Stimulated activated CD4-positive, alpha-beta T cell treated with anti-CD3 and anti-CD28 coated beads, Interleukin-2, amount 100 ng/mL, for 48 hours (primary cell): ENCODE data around the gene SRSF3.

Experiments used
- DNase-seq, 2 donors: peaks; one replicate each; pipeline ENCODE4 v3.0.0-alpha.2; 2020

Gene SRSF3

DNA sequence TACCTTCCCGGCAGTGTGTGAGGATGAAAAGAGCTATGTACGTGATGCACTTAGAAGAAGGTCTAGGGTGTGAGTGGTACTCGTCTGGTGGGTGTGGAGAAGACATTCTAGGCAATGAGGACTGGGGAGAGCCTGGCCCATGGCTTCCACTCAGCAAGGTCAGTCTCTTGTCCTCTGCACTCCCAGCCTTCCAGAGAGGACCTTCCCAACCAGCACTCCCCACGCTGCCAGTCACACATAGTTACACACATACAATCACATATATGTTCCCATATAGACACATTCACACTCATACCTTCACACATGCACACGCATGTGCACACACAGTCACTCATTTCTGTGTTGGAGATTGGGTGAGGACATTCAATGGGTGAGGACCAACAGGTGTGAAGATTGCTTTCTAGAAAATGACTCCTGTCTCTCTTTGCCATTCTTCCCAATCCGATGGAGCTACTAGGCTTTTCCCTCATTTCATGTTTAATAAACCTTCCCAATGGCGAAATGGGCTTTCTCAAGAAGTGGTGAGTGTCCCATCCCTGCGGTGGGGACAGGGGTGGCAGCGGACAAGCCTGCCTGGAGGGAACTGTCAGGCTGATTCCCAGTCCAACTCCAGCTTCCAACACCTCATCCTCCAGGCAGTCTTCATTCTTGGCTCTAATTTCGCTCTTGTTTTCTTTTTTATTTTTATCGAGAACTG lies 30.4 kb downstream of the SRSF3 start:
- no peak for DNase-seq

DNA sequence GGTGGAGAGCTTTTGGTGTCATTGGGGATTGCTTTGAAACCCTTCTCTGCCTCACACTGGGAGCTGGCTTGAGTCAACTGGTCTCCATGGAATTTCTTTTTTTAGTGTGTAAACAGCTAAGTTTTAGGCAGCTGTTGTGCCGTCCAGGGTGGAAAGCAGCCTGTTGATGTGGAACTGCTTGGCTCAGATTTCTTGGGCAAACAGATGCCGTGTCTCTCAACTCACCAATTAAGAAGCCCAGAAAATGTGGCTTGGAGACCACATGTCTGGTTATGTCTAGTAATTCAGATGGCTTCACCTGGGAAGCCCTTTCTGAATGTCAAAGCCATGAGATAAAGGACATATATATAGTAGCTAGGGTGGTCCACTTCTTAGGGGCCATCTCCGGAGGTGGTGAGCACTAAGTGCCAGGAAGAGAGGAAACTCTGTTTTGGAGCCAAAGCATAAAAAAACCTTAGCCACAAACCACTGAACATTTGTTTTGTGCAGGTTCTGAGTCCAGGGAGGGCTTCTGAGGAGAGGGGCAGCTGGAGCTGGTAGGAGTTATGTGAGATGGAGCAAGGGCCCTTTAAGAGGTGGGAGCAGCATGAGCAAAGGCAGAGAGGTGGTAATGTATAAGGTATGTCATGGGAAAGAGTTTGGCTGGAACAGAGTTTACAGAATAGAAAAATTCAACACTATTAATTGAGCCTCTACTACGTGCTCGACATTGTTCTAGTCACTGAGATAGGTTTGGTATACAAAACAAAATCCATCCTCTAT lies 31.2 kb downstream of the SRSF3 start:
- DNase-seq: no peak

DNA sequence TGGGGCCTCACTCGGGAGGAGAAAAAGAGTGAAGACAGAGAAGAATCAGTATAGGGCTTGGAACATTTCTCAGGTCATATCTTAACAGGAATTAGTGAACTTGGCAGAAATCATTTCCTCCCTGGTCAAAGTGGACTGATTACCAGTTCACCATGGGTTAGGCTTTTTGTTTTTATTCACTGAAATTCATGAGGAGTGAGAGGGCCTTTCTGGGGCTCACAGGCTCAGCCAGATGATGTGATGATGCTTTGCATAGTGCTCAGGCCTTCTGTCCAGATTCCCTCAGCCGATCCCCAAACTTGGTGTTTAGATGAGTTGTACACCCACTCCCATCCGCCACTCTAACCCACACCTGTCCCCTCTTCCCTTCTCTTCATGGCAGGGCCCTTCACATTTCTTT lies 32.5 kb downstream of the SRSF3 start:
- DNase-seq: no peak

DNA sequence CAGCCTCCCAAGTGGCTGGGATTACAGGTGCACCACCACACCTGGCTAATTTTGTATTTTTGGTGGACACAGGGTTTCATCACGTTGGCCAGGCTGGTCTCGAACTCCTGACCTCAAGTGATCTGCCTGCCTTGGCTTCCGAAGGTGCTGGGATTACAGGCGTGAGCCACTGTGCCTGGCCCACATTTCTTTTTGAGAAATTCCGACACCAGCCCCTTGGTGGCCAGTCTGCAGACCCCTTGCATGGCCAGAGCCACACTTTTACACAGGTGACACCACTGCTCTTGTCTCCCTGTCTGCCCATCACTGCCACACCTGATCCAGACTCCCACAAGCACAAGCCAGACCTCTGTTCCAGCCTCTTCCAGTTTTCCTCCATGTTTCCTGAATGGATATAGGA lies 33.0 kb downstream of the SRSF3 start:
- DNase-seq: no peak

DNA sequence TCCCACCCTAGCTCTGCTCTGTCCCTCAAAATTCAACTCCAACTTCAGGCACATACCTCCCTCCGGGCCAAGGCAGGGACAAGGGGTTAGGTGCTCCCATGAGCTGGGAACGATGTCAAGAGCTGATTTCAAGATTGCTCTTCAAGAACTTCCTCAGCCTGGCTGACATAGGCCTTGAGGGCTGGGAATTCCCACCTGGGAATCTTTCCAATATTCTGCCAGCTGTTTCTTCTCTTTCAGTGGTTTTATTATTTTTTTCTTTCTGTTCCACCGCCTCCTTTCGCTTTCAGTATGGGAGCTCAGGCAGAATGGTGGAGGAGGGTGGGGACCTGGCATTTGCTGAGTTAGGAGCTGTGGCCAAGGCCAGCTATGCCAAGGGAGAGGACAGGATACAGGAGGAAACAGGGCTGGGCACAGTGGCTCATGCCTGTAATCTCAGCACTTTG lies 33.7 kb downstream of the SRSF3 start:
- DNase-seq: no peak

DNA sequence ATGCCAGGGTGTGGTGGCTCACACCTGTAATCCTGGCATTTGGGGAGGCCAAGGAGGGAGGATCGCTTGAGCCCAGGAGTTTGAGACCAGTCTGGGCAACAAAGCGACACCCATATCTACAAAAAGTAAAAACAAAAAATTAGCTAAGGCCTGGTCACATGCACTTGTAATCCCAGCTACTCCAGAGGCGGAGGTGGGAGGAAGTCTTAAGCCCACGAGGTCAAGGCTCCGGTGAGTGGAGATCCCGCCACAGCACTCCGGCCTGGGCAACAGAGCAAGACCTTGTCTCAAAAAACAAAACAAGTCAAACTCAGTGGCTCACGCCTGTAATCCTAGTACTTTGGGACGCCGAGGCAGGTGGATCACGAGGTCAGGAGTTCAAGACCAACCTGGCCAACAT lies 35.6 kb downstream of the SRSF3 start:
- no peak for DNase-seq

DNA sequence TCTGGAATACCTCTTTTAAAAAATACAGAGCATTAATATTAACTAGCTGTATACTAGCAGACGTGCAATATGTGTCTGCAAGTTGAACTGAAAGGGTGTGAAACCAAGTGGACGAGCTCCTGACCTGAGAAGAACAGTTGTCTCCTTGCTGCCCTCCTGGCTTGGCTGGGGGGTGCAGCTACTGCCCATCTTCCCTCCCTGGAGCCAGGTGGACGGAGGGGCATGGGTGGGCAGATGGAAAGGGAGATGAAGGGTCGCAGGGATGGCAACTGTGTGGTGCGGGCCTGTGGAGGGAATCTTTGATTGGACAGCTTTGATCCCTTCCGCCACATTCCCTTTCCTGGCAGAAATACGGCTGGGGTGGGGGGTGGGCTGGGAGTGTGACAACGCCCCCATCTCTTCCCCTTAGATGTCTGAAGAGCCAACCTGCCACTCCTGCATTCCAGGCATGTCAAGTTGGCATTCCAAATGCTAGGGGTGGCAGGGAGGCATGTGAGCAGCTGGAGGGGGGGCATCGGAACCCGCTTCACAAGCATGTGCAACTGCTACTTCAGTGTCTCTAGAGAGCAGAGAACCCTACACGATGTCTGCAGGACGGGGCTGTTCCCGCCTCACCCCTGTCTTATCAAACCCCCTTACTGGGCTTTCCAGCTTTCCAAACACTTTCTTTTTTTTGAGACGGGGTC lies 37.3 kb downstream of the SRSF3 start:
- no peak for DNase-seq

DNA sequence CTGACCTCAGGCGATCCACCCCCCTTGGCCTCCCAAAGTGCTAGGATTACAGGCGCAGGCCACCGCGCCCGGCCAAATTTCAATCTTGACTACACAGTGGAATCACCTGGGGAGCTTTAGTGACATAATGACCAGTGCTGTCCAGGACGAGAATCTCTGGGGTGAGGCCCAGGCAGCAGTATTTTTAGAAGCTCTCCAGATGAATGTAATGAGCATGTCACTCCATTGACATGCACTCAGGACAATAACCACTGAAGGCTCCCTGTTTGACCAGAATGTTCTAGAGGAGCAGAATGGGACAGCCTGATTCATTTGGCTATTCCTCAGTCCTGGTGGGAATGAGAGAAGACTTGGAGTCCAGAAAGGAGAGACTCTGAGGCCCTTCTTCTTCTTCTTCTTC lies 39.2 kb downstream of the SRSF3 start:
- no peak for DNase-seq

DNA sequence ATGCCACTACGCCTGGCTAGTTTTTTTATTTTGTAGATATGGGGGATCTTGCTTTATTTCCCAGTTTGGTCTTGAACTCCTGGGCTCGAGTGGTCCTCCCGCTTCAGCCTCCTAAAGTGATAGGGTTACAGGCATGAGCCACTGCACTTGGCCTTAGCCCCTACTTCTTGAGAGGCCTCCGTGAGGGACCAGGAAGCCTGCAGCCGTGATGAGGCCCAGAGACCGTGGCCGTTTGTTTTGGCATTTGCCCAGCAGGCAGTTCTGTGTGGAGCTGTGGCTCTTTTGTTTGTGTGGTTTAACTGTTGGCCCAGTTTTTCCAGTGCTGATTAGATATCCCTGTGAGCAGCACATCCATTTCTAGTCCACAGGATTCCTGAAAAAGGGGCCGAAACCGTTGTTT lies 39.8 kb downstream of the SRSF3 start:
- no peak for DNase-seq

DNA sequence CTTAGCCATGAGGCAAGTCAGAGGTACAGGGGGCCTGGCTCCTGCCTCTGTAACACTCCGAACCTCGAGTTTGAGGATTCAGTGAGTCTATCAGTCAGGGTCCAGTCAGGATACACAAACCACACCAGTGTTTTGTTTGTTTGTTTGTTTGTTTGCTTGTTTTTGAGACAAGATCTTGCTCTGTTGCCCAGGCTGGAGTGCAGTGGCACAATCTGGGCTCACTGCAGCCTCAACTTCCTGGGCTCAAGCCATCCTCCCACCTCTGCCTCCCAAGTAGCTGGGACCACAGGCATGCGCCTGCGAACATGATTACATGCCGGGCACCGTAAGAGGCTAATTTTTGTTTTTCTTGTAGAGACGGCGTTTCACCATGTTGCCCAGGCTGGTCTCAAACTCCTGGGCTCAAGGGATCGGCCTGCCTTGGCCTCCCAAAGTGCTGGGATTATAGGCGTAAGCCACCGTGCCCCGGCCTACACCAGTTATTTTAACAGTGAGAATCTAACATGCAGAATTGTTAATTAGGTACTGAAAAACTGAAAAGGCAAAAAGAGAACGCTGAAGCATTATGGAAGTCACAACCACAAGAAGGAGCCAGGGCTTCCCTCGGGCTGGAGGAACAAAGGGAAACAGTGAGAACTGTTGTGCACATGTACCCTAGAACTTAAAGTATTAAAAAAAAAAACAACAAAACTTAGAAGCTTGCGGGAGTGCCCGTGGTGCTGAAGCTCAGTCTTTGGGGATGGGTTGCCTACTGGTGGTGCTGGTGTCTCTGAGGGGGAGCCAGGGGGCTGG lies 40.4 kb downstream of the SRSF3 start:
- DNase-seq: no peak

DNA sequence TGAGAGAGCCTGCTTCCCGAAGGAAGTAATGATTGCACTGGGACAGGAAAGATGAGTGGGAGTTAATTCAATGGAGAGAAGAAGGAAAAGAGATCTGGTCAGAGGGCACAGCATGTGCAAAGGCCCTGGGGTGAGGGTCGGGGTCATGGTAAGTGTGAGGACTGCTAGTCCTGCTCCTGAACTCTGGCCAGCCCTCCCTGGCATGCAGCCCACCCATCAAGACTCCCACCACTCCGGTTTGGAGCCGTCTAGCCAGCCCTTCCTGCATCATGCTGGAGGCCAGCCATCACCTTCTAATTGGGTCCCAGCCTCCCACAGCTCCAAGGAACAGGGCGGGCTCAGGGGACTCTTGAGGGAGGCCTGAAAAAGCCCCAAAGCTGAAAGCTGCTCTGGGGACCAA lies 42.1 kb downstream of the SRSF3 start:
- DNase-seq: no peak

DNA sequence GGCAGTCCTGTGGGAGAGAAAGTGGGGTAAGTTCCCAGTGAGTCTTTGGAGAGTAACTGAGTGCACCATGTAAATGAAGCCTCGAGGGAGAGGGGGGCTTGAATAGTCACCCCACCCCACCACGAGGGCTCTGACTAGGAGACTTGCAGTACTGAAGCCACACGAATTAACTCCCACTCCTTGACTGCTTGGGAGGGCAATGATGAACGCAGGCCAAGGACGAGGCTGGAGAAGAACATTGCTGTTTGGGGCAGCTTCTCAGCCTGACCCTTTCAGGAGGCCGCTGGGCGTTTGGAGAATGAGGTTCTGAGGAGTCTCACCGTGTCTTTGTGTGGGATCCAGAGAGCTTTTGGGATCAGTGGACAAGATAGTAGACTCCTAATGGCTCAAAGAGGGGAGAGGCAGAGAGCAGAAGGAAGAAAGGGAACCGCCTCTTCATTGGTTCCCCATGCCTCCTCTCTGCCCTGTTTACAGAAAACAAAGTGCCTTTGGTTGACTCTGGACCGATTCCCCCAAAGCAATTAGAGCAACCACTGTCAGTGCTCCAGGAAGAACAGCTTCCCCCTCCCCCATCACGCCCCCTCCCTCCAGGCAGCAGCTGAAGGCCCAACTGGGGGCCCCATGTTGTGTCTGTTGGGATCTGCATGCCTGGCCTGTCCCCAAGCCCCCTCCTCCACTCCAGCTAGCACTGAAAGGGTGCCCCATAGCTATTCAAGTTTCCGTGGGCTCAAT lies 42.7 kb downstream of the SRSF3 start:
- DNase-seq: no peak

DNA sequence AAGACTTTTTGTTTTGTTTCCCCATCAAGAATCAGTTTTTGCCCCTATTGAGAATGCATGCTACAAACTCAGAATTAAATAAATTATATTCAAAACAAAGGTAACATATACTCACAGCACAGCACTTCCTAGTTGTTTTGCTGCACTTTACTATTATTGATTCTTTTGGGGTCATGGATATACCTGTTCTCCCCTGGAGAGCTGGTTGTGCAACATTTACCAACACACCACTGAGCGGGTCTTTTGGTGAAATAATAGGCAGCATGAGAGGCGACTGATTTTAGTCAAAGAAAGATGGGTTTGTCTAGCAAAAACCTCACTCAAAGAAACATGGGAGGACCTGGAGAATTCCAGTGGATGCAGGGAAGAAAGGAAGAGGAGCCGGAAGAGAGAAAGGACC lies 44.4 kb downstream of the SRSF3 start:
- no peak for DNase-seq

DNA sequence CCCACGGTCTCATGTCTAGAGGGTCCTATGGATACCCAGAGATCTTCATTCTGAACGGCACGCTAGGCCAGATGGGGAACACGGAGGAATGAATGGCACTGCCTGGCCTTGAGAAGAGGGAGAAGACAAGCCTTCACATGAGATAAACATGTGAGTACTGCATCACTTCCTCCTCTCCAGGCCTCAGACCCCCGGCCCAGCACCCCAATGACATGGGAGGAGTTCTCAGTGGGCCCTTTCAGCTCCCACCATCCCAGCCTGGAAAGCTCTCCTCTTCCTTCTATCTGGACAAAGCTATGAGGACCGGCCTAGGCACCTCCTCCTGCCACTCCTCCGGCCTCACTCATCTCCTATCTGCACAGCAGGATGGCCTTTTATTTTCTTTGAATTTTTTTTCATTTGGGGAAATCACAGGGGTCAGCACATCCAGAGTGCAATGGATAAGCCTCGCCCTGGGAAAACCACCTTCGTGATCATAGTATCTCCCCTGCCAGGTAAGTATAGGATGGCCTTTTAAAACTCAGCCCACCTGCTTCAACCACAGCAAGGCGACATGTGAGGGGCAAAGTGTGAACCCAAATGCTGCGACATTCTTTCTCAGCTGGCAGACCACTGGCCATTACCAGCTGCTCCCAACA lies 45.1 kb downstream of the SRSF3 start:
- no peak for DNase-seq

DNA sequence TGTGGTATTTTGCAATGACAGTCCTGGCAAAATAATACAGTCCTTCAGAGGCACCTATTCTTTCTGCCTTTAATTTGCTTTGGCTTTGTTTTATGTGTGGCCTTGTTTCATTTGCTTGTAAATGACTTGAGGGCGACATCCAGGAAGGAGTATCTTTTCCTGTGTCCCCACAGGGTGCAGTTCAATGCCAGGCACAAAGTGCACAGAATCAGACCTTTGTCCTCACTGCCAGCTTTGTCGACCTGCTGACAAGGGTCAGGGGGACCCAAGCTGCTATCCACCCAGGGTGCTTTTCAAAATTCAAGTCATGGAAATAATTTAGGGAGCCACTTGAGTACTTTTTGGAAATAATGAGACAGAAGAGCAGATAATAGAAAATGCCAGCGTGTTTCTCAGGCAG lies 47.4 kb downstream of the SRSF3 start:
- DNase-seq: no peak

DNA sequence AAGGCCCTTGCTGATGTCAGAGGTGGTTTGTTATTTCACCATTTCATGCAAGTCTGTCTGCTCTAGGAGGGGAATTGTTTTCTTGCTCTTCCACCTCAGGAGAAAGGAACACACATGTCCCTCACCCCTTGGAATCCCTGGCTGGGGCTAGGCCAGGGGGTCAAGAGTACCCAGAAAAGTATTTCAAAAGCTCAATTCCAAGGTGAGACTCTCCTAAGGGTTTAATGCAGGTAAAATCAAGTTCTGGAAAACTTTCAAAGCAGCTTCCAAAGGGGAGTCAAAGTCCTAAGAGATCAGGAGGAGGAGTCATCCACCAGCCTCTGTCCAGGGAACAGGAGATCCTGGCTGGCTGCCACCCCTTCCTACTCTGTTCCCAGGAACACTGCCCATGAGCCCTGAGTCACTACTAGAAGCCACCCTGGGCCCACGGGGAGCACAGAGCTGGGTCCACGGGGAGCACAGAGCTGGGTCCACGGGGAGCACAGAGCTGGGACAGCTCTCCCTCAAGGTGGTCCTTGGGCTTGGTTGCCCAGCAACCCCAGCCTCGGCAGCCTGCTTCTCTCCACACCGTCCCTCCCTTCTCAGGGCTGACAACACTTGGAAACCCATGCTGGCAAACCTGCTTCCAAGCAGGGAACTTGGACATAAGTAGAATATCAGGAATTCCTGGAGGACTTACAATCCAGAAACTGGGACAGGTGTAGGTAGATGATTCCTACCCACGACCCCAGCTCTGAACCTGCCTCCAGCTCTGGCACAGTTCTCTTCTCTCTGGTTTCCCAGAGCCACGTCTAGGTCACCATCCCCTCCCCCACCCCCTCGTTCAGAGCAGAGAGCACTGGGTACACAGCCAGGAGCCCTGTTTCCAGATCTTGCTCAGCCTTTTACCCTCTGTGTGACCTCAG lies 49.0 kb downstream of the SRSF3 start:
- DNase-seq: no peak

DNA sequence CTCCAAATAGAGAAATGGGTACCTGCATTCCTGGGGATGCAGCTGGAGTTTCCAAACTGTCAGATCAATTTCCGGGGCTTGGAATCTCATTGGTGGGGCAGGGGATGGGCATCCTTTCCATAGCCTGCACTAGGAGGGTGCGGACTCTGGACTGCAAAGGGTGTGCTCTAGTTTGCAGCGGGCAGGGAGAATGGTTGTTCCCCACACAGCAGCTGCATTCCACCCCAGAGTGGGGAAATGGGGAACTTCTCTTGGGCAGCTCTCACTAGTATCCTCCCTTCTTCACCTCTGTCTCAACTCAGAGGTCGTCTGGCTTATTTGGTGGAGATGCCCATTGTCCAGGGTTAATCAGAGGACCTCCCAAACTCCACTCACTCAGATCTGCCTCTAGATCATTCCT lies 49.8 kb downstream of the SRSF3 start:
- no peak for DNase-seq

DNA sequence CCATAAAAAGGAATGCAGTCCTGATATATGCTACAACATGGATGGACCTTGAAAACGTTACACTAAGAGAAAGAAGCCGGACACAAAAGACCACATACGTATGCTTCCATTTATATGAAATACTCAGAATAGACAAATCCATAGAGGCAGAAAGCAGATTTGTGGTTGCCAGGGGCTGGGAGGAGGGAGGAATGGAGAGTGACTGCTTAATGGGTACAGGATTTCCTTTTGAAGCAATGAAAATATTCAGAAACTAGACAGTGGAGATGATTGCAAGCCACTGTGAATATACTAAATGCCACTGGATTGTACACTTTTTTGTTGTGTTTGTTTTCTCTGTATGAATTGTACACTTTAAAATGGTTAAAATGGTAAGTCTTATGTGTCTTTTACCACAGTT lies 54.9 kb downstream of the SRSF3 start:
- no peak for DNase-seq

DNA sequence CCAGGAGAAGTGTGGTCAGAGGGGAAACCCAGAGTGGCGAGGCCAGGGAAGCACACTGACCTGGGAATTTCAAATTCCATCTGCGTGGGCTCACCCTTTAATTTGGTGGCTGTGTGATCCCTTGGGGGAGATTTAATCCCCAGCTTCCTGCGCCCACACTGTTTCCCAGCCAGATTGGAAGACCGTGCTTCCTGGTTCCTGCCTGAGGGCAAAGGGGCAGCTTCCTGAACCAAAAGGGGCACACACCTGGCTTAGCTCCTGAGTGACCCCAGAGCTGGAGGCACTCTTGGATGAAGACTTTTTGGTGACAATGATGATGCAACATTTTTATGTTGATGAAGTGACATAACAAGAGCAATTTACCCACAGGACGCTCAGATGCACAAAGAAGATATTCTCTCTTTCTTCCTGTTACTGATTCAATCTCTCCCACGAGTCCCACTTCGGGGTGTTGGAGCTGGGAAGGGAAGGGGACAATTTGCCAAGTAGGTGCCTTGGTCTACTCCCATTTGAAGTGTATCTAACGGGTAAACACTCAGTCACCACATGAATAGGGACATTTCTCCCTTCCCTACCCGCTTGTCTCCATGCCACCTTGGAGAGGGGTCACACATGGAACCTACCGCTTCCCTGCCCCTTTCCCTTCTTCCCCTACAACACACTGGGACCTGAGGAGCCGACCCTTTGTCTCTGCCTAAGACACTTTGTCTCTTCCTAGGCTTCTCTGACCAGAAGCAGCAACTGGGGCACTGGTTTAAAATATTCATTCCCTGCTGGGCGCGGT lies 55.7 kb downstream of the SRSF3 start:
- no peak for DNase-seq

DNA sequence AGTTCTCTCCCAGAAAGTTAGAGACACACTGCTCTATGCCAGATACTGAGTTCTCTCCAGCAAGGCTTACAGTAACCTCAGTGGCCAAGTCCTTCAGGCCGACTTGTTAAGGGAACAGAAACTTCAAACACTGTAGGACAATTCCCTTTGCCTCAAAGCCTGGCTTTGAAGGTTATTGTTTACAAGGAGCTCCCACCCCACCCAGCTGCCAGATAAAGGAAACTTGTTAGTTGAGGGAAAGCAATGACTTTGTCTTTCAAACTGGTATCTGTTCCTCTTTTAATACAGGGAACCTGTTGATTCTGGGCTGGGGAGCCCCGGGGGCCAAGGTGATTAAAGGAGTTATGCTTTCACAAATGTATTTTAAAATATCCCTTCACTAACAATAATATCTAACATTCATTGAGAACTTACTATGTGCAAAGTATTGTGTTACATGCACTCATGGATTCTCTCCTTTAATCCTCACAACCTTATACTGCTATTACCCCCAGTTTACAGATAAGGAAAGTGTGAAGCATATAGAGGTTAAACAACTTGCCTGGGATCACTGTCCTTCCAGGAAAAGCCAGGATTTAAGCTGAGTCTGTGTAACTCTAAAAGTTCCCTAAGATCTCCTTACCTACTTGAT lies 56.8 kb downstream of the SRSF3 start:
- DNase-seq: no peak
